Mesenteric fat pad (tissue), 1 donor: ENCODE results near the gene ZNF316. TPM values are rescaled to one million over a fixed set of nuclear protein-coding genes. Genes with fewer than 3 reads are reported as not detected.

Experiments used
- DNase-seq: peaks from one replicate; pipeline ENCODE4 v3.0.0-alpha.2; 2020; ENCODE audit warnings: low spot score
- long read RNA-seq: library from polyadenylated mRNA; unstranded; transcript quantifications from one replicate; pipeline ENCODE4 v2.0.0, GENCODE V29; 2020
- total RNA-seq: library from RNA; stranded (reverse); fragmentation: NEBNext Ultra II Directional; extraction: Animal tissue kit (Norgen Biotek cat#: 25700); gene quantifications from one replicate; pipeline ENCODE4 v1.2.1, GENCODE V29; 2021
- donor health status: DM: yes; HTN: yes; CAD: no.

ZNF316 gene
- total RNA-seq: 27.7 TPM
- long read RNA-seq, partial matches to known transcripts: 0 of 5 reads
- long read RNA-seq, other reads (novel, unspliced or antisense): 5 of 5 reads

- peak; percentile 92 for DNase-seq
Observed at GRCh38 chr7:6636741-6637543, at the start of gene ZNF316. Gene ZNF316, plus strand, starts transcription at chr7:6637318. Its CDS starts 5,092 bp downstream, at chr7:6642410.

GRCh38 chr7:6588566-6588965 lies 48.6 kb upstream of the ZNF316 start:
- no peak for DNase-seq

- no peak for DNase-seq
Observed at GRCh38 chr7:6589151-6589828, 47.8 kb upstream of the ZNF316 start.

GRCh38 chr7:6589829-6590644 lies 47.1 kb upstream of the ZNF316 start, which contains the start of gene INTS15:
Gene INTS15, plus strand, starts transcription at chr7:6590021. Its CDS starts 263 bp downstream, at chr7:6590284.
- DNase-seq: peak; percentile 93

- no peak for DNase-seq
Observed at GRCh38 chr7:6590645-6591110, 46.4 kb upstream of the ZNF316 start.

- DNase-seq: no peak
Observed at GRCh38 chr7:6600093-6600492, 37.0 kb upstream of the ZNF316 start.

GRCh38 chr7:6604458-6604857 lies 32.7 kb upstream of the ZNF316 start:
- no peak for DNase-seq

- no peak for DNase-seq
Observed at GRCh38 chr7:6606866-6607583, 30.1 kb upstream of the ZNF316 start.

- no peak for DNase-seq
Observed at GRCh38 chr7:6607651-6608051, 29.5 kb upstream of the ZNF316 start.

- no peak for DNase-seq
Observed at GRCh38 chr7:6608081-6608480, 29.0 kb upstream of the ZNF316 start.

GRCh38 chr7:6608794-6609193 lies 28.3 kb upstream of the ZNF316 start:
- no peak for DNase-seq

- no peak for DNase-seq
Observed at GRCh38 chr7:6612819-6613218, 24.3 kb upstream of the ZNF316 start.

- no peak for DNase-seq
Observed at GRCh38 chr7:6613706-6614105, 23.4 kb upstream of the ZNF316 start.

GRCh38 chr7:6614953-6615722 lies 22.0 kb upstream of the ZNF316 start, which contains the start of gene ZNF853:
Gene ZNF853, plus strand, starts transcription at chr7:6615610. Its CDS starts 565 bp downstream, at chr7:6616175.
- DNase-seq: no peak

- DNase-seq: no peak
Observed at GRCh38 chr7:6615723-6616555, 21.2 kb upstream of the ZNF316 start.

- no peak for DNase-seq
Observed at GRCh38 chr7:6616854-6617643, 20.1 kb upstream of the ZNF316 start.

GRCh38 chr7:6618621-6619020 lies 18.5 kb upstream of the ZNF316 start:
- DNase-seq: no peak

GRCh38 chr7:6619961-6620360 lies 17.2 kb upstream of the ZNF316 start:
- no peak for DNase-seq
